Nephron progenitor cell (in vitro differentiated cells): ENCODE measurements around the gene MED9.

Source experiments
- DNase-seq: peaks from one replicate; pipeline ENCODE4 v3.0.0; 2021
- H3K27ac Mint-ChIP-seq: 2 replicates; pipeline ENCODE4 v1.8.0; 2021; ENCODE audit warnings: mild to moderate bottlenecking, moderate library complexity, mixed read lengths
- H3K27me3 Mint-ChIP-seq: 2 replicates; pipeline ENCODE4 v1.8.0; 2021; ENCODE audit warnings: mild to moderate bottlenecking, low read depth, mixed read lengths; ENCODE audit not compliant: poor library complexity
- H3K36me3 Mint-ChIP-seq: 2 replicates; pipeline ENCODE4 v1.8.0; 2021; ENCODE audit warnings: low read depth, mixed read lengths
- H3K4me1 Mint-ChIP-seq: 2 replicates; pipeline ENCODE4 v1.8.0; 2021; ENCODE audit warnings: mixed read lengths
- H3K4me3 Mint-ChIP-seq: 2 replicates; pipeline ENCODE4 v1.8.0; 2021; ENCODE audit warnings: mild to moderate bottlenecking, moderate library complexity, mixed read lengths
- H3K9me3 Mint-ChIP-seq: 2 replicates; pipeline ENCODE4 v1.8.0; 2021; ENCODE audit warnings: mild to moderate bottlenecking, moderate library complexity, mixed read lengths
- TF ChIP-seq, protein P1 (sequence below): fragments of 200-600 bp; sonication (generic); IDR thresholded peaks from 2 replicates; pipeline ENCODE4 v1.5.0; 2021; ENCODE audit warnings: antibody characterized with exemption

The MED9 gene

DNA sequence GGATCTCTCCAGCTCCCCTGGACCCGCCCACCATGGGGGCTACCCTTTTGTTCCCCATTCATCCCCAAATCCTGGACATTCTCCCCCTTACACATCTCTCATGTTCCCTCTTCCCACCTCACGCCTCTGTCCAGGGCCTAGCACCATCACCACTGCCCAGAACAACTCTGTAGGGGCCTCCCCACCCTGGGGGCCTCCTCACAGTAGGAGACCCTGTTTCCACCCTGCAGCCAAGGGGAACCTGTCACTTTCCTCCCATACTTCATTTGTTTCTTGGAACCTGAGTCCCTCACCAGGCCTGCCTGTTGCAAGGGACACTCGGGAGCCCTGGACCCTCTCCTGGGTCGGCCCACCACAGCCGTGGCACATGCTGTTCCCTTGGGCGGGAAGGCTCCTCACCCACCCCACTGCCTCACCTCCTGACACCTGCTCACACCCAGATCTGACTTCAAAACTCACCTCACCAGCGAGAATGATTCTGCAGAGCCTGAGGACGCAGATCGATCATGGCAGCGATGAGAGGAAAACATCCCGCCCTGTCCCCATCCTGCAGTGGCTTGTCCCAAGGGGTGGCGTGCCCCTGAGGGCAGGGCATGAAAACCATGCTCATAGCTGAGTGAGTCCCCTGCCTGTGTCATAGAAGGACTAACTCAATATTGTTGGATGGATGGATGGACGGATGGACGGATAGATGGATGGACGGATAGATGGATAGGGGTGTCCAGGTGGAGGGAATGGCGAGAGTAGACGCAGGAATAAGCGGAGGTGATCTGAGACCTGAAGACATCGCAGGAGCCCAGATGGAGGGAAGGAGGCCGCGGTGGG is 26.2 kb downstream of the MED9 start:
- peak overlapping the region; percentile 67 for H3K27ac Mint-ChIP-seq
- TF ChIP-seq, protein P1, sequence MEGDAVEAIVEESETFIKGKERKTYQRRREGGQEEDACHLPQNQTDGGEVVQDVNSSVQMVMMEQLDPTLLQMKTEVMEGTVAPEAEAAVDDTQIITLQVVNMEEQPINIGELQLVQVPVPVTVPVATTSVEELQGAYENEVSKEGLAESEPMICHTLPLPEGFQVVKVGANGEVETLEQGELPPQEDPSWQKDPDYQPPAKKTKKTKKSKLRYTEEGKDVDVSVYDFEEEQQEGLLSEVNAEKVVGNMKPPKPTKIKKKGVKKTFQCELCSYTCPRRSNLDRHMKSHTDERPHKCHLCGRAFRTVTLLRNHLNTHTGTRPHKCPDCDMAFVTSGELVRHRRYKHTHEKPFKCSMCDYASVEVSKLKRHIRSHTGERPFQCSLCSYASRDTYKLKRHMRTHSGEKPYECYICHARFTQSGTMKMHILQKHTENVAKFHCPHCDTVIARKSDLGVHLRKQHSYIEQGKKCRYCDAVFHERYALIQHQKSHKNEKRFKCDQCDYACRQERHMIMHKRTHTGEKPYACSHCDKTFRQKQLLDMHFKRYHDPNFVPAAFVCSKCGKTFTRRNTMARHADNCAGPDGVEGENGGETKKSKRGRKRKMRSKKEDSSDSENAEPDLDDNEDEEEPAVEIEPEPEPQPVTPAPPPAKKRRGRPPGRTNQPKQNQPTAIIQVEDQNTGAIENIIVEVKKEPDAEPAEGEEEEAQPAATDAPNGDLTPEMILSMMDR = no peak
- no peaks in the 10 kb centered on the region for H3K9me3 Mint-ChIP-seq
- H3K4me3 Mint-ChIP-seq = no peak overlapping the region
- H3K4me1 Mint-ChIP-seq = peaks cover 11% of the 10 kb centered on the region
- H3K27me3 Mint-ChIP-seq = peaks cover 27% of the 10 kb centered on the region
- no peaks in the 10 kb centered on the region for H3K36me3 Mint-ChIP-seq
- no peak for DNase-seq

DNA sequence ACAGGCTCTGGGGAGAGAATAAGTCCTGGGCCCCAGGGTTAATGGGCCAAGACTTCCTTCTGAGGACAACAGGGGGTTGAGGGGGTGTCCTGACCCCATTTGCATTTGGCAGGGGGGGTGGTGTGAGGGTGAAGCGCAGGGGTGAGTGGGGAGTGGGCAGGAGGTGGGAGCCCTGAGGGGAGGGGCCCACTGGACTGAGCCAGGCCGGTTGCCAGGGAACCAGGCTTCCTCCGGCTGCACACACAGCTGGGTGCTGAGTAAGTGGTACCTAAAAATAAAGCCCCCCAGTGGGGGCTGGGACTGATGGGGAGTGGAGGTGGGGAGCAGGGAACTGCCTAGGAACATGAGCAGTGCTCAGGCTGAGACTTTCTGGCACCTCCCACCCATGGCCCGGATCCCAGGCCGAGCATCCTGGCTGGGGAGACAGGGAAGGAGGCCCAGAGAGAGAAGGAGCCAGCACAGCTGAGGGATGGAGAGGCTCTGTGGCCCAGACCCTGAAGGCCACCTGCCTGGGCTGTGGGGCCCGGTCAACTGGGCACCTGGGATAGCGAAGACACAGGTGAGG is 26.8 kb downstream of the MED9 start:
- H3K27ac Mint-ChIP-seq = no peak overlapping the region
- TF ChIP-seq, protein P1 = no peak
- H3K4me1 Mint-ChIP-seq = peaks cover 11% of the 10 kb centered on the region
- H3K9me3 Mint-ChIP-seq = no peaks in the 10 kb centered on the region
- DNase-seq = no peak
- peaks cover 23% of the 10 kb centered on the region for H3K27me3 Mint-ChIP-seq
- H3K36me3 Mint-ChIP-seq = no peaks in the 10 kb centered on the region
- no peak overlapping the region for H3K4me3 Mint-ChIP-seq

DNA sequence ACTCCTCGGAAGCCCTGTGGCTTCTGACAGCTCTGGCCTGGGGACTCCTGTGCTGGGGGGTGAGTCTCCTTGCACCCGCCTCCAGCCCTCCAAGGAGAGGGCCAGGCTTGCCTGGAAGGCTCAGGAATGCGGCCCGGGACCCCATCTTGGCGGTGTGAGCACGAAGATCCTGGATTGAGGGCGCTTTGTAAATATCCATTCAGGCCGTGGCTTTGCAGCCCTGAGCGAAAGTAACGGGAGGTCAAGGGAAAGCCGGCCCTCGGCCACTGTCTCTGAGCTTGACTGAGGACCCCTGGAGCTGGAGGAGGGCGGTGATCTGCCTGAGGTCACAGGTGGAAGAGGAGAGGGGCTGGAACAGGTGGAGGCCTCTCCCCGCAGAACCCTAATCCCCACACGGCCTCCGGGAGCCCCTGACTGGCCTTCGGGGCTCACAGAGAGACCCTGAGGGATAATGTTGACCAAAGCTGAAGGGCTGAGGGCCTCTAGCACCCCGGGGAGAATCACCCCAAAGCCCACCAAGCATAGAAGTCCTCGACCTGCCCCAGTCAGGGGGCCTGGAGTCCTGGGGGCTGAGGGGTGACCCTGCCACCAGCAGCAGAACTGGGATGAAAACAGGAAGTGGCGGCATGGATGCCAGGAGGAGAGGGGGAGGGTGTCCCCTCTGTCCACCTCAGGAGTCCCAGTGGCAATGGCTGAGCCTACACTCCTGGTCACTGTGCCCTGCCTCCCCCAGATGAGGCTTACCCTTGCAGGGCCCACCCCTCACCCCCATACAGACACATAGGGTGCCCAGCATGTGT is 27.7 kb downstream of the MED9 start:
- H3K4me1 Mint-ChIP-seq = peaks cover 11% of the 10 kb centered on the region
- no peak overlapping the region for H3K4me3 Mint-ChIP-seq
- no peaks in the 10 kb centered on the region for H3K36me3 Mint-ChIP-seq
- no peak for DNase-seq
- H3K27ac Mint-ChIP-seq = no peak overlapping the region
- H3K9me3 Mint-ChIP-seq = no peaks in the 10 kb centered on the region
- peaks cover 17% of the 10 kb centered on the region for H3K27me3 Mint-ChIP-seq
- TF ChIP-seq, protein P1 = no peak

DNA sequence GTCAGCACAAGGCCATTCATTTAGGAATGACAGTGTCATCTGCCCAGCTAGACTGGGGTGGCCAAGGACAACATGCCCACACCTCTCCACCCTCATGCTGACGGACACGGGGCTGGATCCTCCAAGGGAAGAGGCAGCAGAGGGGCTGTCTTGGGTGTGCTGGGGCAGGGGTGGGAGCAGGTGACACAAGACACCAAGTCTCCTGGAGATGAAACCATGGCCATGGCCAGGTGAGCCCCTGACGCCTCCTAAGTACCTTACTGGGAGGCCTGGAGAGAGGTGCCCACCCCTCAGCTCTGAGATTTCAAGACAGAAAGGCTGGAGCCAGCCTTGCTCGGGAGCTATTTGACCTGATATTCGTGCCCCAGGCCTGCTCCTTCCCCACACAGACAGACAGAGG is 28.4 kb downstream of the MED9 start:
- H3K27ac Mint-ChIP-seq = no peak overlapping the region
- H3K9me3 Mint-ChIP-seq = no peaks in the 10 kb centered on the region
- TF ChIP-seq, protein P1 = no peak
- H3K4me3 Mint-ChIP-seq = no peak overlapping the region
- peaks cover 17% of the 10 kb centered on the region for H3K27me3 Mint-ChIP-seq
- H3K36me3 Mint-ChIP-seq = no peaks in the 10 kb centered on the region
- no peak for DNase-seq
- H3K4me1 Mint-ChIP-seq = peaks cover 16% of the 10 kb centered on the region

DNA sequence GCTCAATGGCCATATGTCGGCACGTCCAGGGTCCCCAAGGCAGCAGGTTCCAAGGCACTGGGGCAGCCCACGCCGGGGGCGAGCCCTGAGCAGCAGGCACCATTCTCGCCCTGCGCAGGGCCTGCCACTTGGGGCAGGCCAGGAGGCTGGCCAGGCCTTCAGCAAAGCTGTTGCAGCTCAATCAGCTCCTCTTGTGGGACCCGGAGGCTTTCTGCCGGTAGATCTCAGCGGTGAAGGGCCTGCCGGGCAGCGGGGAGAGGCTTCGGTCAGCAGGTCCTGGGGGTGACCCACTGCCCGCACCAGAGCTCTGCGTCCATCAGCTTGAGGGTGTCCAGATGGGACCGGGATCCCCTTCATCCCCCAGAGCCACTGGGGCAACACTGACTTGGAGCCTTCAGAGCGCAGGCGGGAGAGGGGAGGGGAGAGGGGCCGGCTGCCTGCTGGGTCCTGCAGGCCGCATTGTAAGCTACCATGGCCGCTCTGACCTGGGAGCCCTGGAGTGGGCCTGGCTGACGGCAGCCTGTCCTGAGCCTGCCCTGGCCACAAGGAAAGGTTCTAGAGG is 28.9 kb downstream of the MED9 start:
- H3K4me1 Mint-ChIP-seq = peaks cover 17% of the 10 kb centered on the region
- H3K4me3 Mint-ChIP-seq = no peak overlapping the region
- no peaks in the 10 kb centered on the region for H3K36me3 Mint-ChIP-seq
- no peak overlapping the region for H3K27ac Mint-ChIP-seq
- no peaks in the 10 kb centered on the region for H3K9me3 Mint-ChIP-seq
- TF ChIP-seq, protein P1 = no peak
- no peak for DNase-seq
- H3K27me3 Mint-ChIP-seq = peaks cover 15% of the 10 kb centered on the region
